SK-N-SH (cell line): ENCODE data around the gene DYDC2. TPM values are rescaled to one million over a fixed set of nuclear protein-coding genes. Genes with fewer than 3 reads are reported as not detected.

Experiments used
- CTCF ChIA-PET: fragments of 300-600, 350-600 bp; formaldehyde crosslinking; extraction: SDS; loops from one replicate; lab custom pipeline; 2021; lab: Yijun Ruan, JAX
- POLR2A ChIA-PET: fragments of 350-600 bp; sonication (Branson Sonifier 250); formaldehyde crosslinking; extraction: SDS; loops from one replicate; lab custom pipeline; 2020; ENCODE audit warnings: antibody characterized with exemption, inconsistent platforms; lab: Yijun Ruan, JAX
- DNase-seq: peaks from one replicate; pipeline ENCODE4 v3.0.0; 2012
- H2AFZ ChIP-seq: fragments of 200-600 bp; sonication (generic); 2 replicates; pipeline ENCODE4 v1.8.1; 2016; ENCODE audit warnings: antibody characterized with exemption, mild to moderate bottlenecking, low read depth
- H3F3A ChIP-seq: fragments of 200-600 bp; sonication (generic); replicated peaks from 2 replicates; pipeline ENCODE3; 2016; ENCODE audit warnings: antibody characterized with exemption, mild to moderate bottlenecking; ENCODE audit not compliant: insufficient read depth
- H3K27ac ChIP-seq, 2 experiments: fragments of 200-500 bp in 1 of 2; fragments of 200-600 bp in 1 of 2; sonication (Bioruptor generic) in 1 of 2; sonication (generic), shearing (Covaris generic) in 1 of 2; 2 replicates each; pipeline versions ENCODE4 v1.5.1 to v1.6.1; 2014 to 2016; ENCODE audit warnings: low read depth in 2 of 2, inconsistent platforms in 1 of 2, low read length in 1 of 2, mild to moderate bottlenecking in 1 of 2, mixed read lengths in 1 of 2
- H3K27me3 ChIP-seq: fragments of 200-600 bp; sonication (generic), shearing (Covaris generic); 2 replicates; pipeline ENCODE4 v1.6.1; 2016; ENCODE audit warnings: mixed run types; ENCODE audit not compliant: insufficient read depth
- H3K36me3 ChIP-seq, 2 experiments: fragments of 200-500 bp in 1 of 2; fragments of 200-600 bp in 1 of 2; sonication (Bioruptor generic) in 1 of 2; sonication (generic) in 1 of 2; replicated peaks in 1 of 2; 2 replicates each; pipeline versions ENCODE3 to v1.5.1; 2014 to 2016; ENCODE audit warnings: low read length in 1 of 2, mild to moderate bottlenecking in 1 of 2; ENCODE audit not compliant: insufficient read depth in 2 of 2, control insufficient read depth in 1 of 2
- H3K4me1 ChIP-seq, 2 experiments: fragments of 200-500 bp in 1 of 2; fragments of 200-600 bp in 1 of 2; sonication (Bioruptor generic) in 1 of 2; sonication (generic), shearing (Covaris generic) in 1 of 2; 2 replicates each; pipeline versions ENCODE4 v1.5.1 to v1.6.1; 2014 to 2016; ENCODE audit warnings: low read depth in 1 of 2, low read length in 1 of 2, mixed run types in 1 of 2; ENCODE audit not compliant: insufficient read depth in 2 of 2, control insufficient read depth in 1 of 2
- H3K4me2 ChIP-seq: fragments of 200-600 bp; sonication (generic), shearing (Covaris generic); 2 replicates; pipeline ENCODE4 v1.6.1; 2017; ENCODE audit warnings: mixed run types
- H3K4me3 ChIP-seq, 2 experiments: fragments of 200-500 bp in 1 of 2; fragments of 200-600 bp in 1 of 2; sonication (Bioruptor generic) in 1 of 2; sonication (generic), shearing (Covaris generic) in 1 of 2; 2 replicates each; pipeline versions ENCODE4 v1.5.1 to v1.8.1; 2014 to 2016; ENCODE audit warnings: low read depth in 2 of 2, inconsistent platforms in 1 of 2, low read length in 1 of 2, mild to moderate bottlenecking in 1 of 2, mixed read lengths in 1 of 2, moderate library complexity in 1 of 2
- H3K79me2 ChIP-seq: fragments of 200-600 bp; sonication (generic); 2 replicates; pipeline ENCODE4 v1.8.1; 2017; ENCODE audit warnings: mild to moderate bottlenecking; ENCODE audit not compliant: insufficient read depth
- H3K9ac ChIP-seq: fragments of 200-600 bp; sonication (generic); 2 replicates; pipeline ENCODE4 v1.6.1; 2017; ENCODE audit warnings: mixed run types
- H3K9me2 ChIP-seq: fragments of 200-600 bp; sonication (generic); 2 replicates; pipeline ENCODE4 v1.6.1; 2017; ENCODE audit warnings: mixed run types
- H3K9me3 ChIP-seq: fragments of 200-600 bp; sonication (generic); 2 replicates; pipeline ENCODE4 v1.6.1; 2017; ENCODE audit warnings: mixed run types, mild to moderate bottlenecking, moderate library complexity
- H4K20me1 ChIP-seq: fragments of 200-600 bp; sonication (generic); 2 replicates; pipeline ENCODE4 v1.6.1; 2017; ENCODE audit warnings: mild to moderate bottlenecking, mixed run types; ENCODE audit not compliant: insufficient read depth
- CHD2 ChIP-seq: fragments of 150-350 bp; IDR thresholded peaks from 2 replicates; pipeline ENCODE4 v1.6.1; 2018; ENCODE audit warnings: low read length; ENCODE audit not compliant: partially characterized antibody
- EP300 ChIP-seq, 2 experiments: IDR thresholded peaks; 2 replicates each; pipeline versions ENCODE4 v1.4.0 to v1.6.1; 2012; ENCODE audit warnings: borderline replicate concordance in 1 of 2, low read depth in 1 of 2, low read length in 1 of 2
- FOXM1 ChIP-seq: IDR thresholded peaks from 2 replicates; pipeline ENCODE4 v1.4.0; 2012; ENCODE audit warnings: low read depth, mild to moderate bottlenecking
- JUND ChIP-seq: IDR thresholded peaks from 2 replicates; pipeline ENCODE4 v1.4.0; 2012
- MEF2A ChIP-seq: IDR thresholded peaks from 2 replicates; pipeline ENCODE4 v1.4.0; 2012; ENCODE audit warnings: low read depth, borderline replicate concordance
- MXI1 ChIP-seq: IDR thresholded peaks from 2 replicates; pipeline ENCODE4 v1.6.1; 2012; ENCODE audit warnings: mild to moderate bottlenecking, low read depth, low read length, improper control_type of control experiment
- RAD21 ChIP-seq: IDR thresholded peaks from 2 replicates; pipeline ENCODE4 v1.6.1; 2012; ENCODE audit warnings: mild to moderate bottlenecking, low read length
- RXRA ChIP-seq: IDR thresholded peaks from 2 replicates; pipeline ENCODE4 v1.4.0; 2012; ENCODE audit warnings: low read depth, mild to moderate bottlenecking, borderline replicate concordance
- SIN3A ChIP-seq: IDR thresholded peaks from 2 replicates; pipeline ENCODE4 v1.6.1; 2012; ENCODE audit warnings: low read depth, mild to moderate bottlenecking, low read length, moderate library complexity, borderline replicate concordance
- SMC3 ChIP-seq: IDR thresholded peaks from 2 replicates; pipeline ENCODE4 v1.6.1; 2012; ENCODE audit warnings: low read depth, low read length, improper control_type of control experiment
- TAF1 ChIP-seq: IDR thresholded peaks from 2 replicates; pipeline ENCODE4 v1.6.1; 2012; ENCODE audit warnings: low read depth, mild to moderate bottlenecking, low read length, moderate library complexity, borderline replicate concordance
- WGBS: methylation state at CpG from one replicate; pipeline ENCODE4 v1.1.6; 2017; ENCODE audit warnings: low lambda C conversion rate; 5-methylcytosine and 5-hydroxymethylcytosine counted together
- polyA plus RNA-seq, 3 experiments: library from polyadenylated mRNA; depleted of rRNA; stranded (reverse); fragments of >200 nt; gene quantifications; 2 replicates each; pipeline ENCODE4 v1.2.3, GENCODE V29; 2012
- TF ChIP-seq, protein P1 (sequence below): fragments of 150-350 bp; IDR thresholded peaks from 2 replicates; pipeline ENCODE4 v1.6.1; 2017; ENCODE audit warnings: antibody characterized with exemption, low read length, low read depth, borderline replicate concordance

Gene DYDC2
- polyA plus RNA-seq, 1 of the 3 experiments (the other 2 are of a cell fraction) = 0.08 TPM

DNA sequence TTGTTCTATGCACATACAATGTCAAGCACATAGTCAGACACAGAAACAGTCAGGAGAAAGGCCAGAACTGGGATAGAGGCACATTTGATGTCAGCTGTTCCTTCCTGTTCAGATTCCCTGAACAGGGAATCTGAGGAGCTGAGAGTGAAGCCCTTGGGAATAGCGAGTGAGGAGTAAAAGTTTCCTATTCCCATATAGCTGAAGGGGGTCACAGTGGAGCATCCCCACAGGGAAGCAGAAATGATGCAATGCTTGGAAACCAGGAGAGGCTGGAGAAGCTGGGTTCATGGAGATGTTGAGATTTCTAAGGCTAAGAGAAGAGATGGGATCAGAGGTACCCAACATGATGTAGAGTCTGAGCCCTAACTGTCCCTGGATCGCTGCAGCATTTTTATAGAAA, 40.4 kb downstream of the DYDC2 start:
- H4K20me1 ChIP-seq = no peaks in the 10 kb centered on the region
- H3K79me2 ChIP-seq = no peaks in the 10 kb centered on the region
- no peak overlapping the region for H3K27ac ChIP-seq
- TF ChIP-seq JUND = no peak
- no peak for TF ChIP-seq FOXM1
- no peak for TF ChIP-seq RXRA
- TF ChIP-seq MXI1 = no peak
- TF ChIP-seq, protein P1, sequence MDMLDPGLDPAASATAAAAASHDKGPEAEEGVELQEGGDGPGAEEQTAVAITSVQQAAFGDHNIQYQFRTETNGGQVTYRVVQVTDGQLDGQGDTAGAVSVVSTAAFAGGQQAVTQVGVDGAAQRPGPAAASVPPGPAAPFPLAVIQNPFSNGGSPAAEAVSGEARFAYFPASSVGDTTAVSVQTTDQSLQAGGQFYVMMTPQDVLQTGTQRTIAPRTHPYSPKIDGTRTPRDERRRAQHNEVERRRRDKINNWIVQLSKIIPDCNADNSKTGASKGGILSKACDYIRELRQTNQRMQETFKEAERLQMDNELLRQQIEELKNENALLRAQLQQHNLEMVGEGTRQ = no peak
- TF ChIP-seq TAF1 = no peak
- TF ChIP-seq SMC3 = no peak
- no peak for TF ChIP-seq MEF2A
- TF ChIP-seq SIN3A = no peak
- no peak for TF ChIP-seq CHD2
- TF ChIP-seq EP300 (IDR thresholded peaks at IDR 0.05; ENCODE audit: borderline replicate concordance in 1 of 2, low read depth in 1 of 2, low read length in 1 of 2) = no peak
- no peak overlapping the region for H3K4me2 ChIP-seq
- H3K36me3 ChIP-seq = no peaks in the 10 kb centered on the region
- ChIA-PET CTCF (interaction anchor here (0.7 to 4.4 kb wide), 7 partner anchors 9 to 108 kb away, joined by 3 to 23 read pairs (median 4); no protein-coding TSS in a partner anchor), POLR2A (no interaction called here)
- H3K9me3 ChIP-seq = no peaks in the 10 kb centered on the region
- H3F3A ChIP-seq = no peaks in the 10 kb centered on the region
- H3K9me2 ChIP-seq = no peaks in the 10 kb centered on the region
- no peaks in the 10 kb centered on the region; the same call in 1 of the 2 replicates for H3K27me3 ChIP-seq
- 65% methylated on average over 2 of the region's 2 CpGs for WGBS
- H3K4me1 ChIP-seq = peaks cover 0 to 8% of the 10 kb centered on the region in 2 experiments; a peak in 1 of 4 replicates
- no peak overlapping the region for H3K9ac ChIP-seq
- H2AFZ ChIP-seq = no peak overlapping the region
- H3K4me3 ChIP-seq = no peak overlapping the region
- no peak for DNase-seq

DNA sequence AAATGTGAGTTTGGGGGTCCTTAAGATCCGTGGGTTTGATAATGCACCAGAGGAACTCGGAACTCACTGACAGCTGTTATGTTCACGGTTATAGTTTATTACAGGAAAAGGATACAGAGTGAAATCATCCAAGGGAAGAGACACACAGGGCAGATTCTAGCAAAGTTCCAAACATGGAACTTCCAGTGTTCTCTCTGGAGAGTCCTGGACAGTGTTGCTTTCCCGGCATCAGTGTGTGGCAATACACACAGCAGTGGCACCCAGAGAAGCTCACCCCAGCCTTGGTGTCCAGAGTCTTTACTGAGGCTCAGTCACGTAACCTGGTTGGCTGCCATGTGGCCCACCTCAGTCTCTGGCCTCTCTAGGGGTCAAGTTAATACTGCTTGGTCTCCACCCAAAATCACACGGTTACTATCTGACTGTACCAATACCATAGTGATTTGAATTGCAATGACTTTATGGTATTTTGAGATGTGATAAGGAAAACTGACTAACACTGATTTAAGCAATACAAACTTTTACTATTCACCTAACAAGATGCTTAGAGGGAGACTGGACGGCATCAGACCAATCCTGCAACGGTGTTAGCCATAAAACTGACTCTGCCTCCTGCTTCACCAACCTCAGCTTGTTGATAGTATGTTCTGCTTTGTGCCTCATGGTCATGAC, 43.7 kb downstream of the DYDC2 start:
- no peak overlapping the region for H3K4me3 ChIP-seq
- no peaks in the 10 kb centered on the region; the same call in 1 of the 2 replicates for H3K27me3 ChIP-seq
- no peaks in the 10 kb centered on the region for H3K79me2 ChIP-seq
- no peak overlapping the region for H3K4me2 ChIP-seq
- peaks cover 0 to 8% of the 10 kb centered on the region in 2 experiments; a peak in 1 of 4 replicates for H3K4me1 ChIP-seq
- no peaks in the 10 kb centered on the region for H4K20me1 ChIP-seq
- no peaks in the 10 kb centered on the region for H3F3A ChIP-seq
- CTCF ChIA-PET = interaction anchor here (0.7 to 1.0 kb wide), 2 partner anchors 44 to 106 kb away, joined by 3 read pairs; no protein-coding TSS in a partner anchor
- POLR2A ChIA-PET = no interaction called here
- DNase-seq = no peak
- no peaks in the 10 kb centered on the region for H3K9me2 ChIP-seq
- H3K9me3 ChIP-seq = no peaks in the 10 kb centered on the region
- TF ChIP-seq EP300 (IDR thresholded peaks at IDR 0.05; ENCODE audit: borderline replicate concordance in 1 of 2, low read depth in 1 of 2, low read length in 1 of 2) (no peak), MXI1 (no peak), CHD2 (no peak), RAD21 (no peak)
- H3K9ac ChIP-seq = no peak overlapping the region
- no peak overlapping the region for H2AFZ ChIP-seq
- no peak overlapping the region for H3K27ac ChIP-seq
- WGBS = 63% methylated on average over 6 of the region's 8 CpGs
- H3K36me3 ChIP-seq = no peaks in the 10 kb centered on the region
